NCI-H1694 treated with DMSO at 0.1 percent for 48 hours (cell line): ENCODE data around the gene ADRA2B.

ENCODE experiments used
- DNase-seq: peaks from one replicate; lab custom pipeline; 2025; lab: John Stamatoyannopoulos, UW

ADRA2B gene

GRCh38 chr2:96137321-96138178 is 21.2 kb upstream of the ADRA2B start:
- no peak for DNase-seq

GRCh38 chr2:96136129-96136720 is 19.9 kb upstream of the ADRA2B start:
- DNase-seq: no peak

DNA sequence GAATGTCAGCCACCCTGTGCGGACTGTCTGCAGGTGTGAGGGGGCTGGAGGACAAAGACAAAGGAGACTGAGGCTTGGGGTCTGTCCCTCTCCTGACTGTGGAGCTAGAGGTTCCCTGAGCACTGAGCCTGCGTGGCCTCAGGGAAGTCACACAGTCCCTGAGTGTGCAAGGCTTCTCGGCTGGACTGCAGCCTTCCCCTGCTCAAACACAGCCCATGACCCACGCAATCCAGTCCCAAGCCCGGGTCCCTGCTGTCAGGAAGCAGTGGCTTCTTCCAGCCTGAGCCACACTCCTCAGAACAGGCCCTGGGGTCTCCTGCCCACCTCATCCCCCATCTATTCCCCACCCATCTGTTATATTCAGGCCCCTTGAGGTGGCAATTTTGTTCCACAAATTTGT is 19.2 kb upstream of the ADRA2B start:
- DNase-seq: no peak

DNA sequence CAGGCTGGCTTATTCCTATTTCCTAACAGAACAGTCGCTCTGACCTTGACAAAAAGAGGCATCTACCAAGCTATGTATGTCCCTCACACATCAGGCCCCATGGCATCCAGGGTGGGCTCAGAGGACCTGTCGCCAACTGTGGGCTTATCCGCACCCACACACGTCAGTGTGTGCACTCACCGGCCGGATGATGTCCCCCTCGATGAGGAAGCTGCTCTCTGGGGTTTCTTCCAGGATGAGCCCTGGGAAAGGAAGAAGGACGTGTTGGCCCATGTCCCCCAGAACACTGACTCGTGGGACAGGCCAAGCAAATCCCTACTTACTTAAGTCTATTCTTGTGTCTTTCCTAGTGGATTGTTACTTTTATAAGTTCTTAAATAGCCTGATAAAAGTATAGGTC is 18.8 kb upstream of the ADRA2B start:
- no peak for DNase-seq

GRCh38 chr2:96134421-96134820 is 18.1 kb upstream of the ADRA2B start:
- no peak for DNase-seq

- no peak for DNase-seq
Observed at GRCh38 chr2:96131813-96132745, 15.7 kb upstream of the ADRA2B start.

DNA sequence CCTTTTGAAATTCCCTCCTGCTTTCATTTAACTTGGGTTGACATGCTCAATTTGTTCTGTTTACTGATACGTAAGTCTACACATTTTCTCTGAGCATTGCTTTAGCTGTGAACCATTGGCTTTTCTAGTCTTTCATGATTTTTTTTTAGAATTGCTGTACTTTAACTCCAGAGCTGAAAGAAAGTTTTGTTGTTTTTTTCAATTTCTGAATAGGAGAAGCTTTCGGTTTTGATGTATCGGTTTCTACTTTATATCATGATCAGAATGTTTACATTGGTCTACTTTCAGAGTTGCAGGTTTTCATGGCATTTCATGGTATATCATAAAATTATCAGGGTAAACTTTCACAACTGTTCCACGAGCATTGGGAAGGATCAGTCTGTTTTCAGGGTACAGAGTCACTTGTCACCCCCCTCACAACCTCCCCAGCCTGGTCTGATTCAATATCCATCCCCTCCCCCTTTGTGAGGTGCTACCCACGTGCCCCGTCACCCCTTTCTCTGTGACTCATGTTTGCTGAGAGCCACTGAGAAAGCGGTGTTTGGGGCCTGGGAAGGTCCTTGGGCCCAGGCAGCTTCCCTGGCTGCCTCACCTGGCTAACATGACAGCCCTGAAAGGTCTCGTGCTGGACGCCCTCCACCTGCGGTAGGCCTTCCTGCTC is 14.9 kb upstream of the ADRA2B start:
- DNase-seq: no peak

GRCh38 chr2:96130483-96130882 is 14.1 kb upstream of the ADRA2B start:
- no peak for DNase-seq

DNA sequence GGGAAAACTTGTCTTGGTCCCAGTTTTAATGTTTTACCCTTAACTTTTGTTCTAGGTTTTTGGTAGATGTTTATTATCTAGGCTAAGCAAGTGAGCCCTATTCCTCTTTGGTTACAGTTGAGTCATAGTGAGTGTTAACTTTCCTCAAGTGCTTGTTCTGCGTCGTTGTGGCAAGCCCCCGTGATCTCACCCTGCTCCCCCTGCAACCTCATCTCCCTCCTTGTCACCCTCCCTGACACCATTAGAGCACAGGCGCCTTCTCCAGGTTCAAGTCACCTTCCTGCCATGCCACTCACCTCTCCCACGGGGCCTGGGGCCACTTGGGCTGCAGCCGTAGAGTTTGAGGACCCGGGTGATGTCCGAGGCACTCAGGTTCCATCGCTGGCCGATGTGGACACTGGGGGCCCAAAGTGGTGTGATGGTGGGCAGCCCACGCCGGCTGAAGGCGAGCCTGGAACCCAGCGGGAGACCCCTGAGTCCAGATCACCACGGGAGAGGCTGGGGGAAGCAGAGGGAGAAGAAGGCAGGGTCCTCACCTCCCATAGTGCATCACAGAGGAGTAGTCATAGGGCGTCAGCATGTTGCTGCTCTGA is 13.3 kb upstream of the ADRA2B start:
- DNase-seq: no peak

DNA sequence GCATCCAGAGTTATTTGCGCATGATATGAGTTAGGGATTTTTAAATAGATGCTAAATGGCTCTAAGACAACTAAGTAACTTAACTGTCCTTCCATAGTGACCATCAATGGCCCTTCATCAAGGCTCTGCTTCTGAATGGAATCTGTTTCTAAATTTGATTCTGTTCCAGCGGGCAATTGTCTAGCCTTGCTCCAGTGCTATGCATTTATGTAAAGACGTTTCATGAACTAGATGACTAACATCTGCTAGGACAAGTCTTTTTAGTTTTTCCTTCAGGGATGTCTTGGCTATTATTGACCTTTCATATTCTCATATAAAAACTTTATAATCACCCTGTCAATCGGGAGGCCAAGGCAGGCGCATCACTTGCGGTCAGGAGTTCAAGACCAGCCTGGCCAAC is 12.1 kb upstream of the ADRA2B start:
- DNase-seq: no peak

DNA sequence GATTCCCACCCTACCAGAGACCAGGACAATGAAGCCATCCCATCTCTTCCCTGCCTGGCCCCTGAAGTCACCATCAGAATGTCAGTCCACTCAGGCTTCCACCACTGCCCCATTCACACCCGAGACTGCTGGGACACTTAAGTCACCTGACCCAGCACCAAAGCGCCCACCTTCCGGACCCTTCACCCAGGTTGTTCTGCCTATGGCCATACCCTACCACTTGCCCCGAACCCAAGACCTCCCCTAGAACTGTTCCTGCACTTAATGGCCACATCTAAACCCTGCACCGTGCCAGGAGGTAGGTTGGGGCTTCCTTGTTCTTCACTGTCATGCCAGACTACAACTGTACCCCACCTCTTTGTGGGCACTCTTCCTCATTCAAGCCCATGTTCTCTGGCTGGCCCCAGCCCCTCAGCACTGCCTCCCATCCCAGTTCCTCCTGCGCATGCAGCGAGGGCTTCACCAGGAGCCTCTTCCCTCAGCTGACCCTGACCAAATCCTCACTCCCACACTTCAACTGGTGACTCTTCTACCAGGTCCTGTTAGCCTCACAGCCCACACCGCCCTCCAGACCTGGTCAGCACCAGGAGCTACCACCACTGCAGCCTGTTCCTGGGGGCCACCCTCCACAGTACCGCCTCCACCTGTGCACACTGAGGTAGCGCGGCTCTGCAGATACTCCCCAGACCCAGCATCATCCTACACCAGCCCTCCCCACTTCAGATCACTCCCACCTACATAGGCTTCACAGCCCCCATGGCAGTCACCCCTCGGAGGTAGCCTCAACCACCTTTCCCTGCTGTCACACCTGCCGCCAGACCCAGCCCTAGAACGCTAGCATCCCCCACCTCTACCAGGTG is 8.3 kb upstream of the ADRA2B start:
- no peak for DNase-seq

GRCh38 chr2:96123936-96124335 is 7.6 kb upstream of the ADRA2B start:
- no peak for DNase-seq

DNA sequence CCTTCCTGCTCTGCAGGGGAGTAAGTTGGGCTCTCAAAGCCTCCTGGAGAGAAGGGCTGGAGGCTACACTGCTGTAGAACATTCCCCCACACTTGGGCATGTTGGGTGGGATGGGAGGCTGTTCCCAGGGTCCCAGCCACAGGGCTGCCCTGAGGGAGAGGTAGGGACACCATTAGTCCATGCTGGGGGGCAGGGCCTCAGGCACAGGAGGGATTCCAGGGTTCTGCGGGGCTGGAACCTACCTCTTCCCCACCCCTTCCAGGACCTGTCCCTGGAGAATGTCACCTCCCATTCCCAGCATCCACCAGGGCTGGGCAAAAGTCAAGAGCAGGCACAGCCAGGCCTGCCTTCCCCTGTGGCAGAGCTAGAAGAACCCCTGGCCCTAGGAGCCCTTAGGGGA is 6.9 kb upstream of the ADRA2B start:
- DNase-seq: no peak

DNA sequence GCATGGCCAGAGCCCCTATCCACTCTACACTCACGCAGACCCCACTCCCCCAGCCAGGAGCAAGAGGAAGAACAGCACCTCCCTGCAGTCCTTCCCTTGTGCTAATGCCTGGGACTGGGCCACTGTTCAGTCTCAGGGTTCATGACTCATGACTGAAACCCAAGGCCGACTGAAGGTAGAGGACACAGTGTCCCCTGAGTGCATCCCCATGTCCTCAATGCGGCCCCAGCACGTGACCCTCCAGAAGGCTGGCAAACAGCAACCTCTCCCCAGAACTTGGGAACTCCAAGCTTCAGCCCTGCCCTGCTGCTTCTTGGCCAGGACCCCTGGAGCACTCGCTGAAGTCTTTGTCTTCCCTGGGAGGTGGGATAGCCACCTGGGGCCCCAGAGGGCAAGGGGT is 6.0 kb upstream of the ADRA2B start:
- DNase-seq: no peak

- DNase-seq: no peak
Observed at GRCh38 chr2:96121414-96121813, 5.0 kb upstream of the ADRA2B start.

- no peak for DNase-seq
Observed at GRCh38 chr2:96120991-96121390, 4.6 kb upstream of the ADRA2B start.

- DNase-seq: no peak
Observed at GRCh38 chr2:96120091-96120720, 3.8 kb upstream of the ADRA2B start.

DNA sequence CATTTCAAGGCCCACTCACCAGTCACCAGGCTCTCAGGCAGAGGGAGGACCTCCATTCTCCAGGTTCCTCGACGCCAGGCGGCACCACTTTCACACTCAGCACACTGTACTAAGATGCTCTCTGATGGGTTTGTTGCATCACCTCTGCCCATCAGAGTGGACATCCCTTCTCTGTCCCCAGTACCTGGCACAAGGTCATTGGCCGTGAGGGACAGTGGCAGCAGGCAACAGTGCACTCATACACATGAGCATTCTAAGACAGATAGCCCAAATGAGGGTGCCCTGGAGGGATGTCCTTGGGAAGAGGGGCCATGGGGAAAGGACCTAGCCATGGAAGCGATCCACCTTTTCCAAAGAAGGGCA is 3.0 kb upstream of the ADRA2B start:
- no peak for DNase-seq

- DNase-seq: no peak
Observed at GRCh38 chr2:96118698-96119388, 2.5 kb upstream of the ADRA2B start.
